Keratinocyte (primary cell): ENCODE data around the gene MAX.

ENCODE experiments used
- EZH2 ChIP-seq: IDR thresholded peaks from one replicate; pipeline ENCODE4 v1.6.1; 2012; ENCODE audit warnings: inconsistent platforms, mild to moderate bottlenecking, low read length, moderate library complexity
- TF ChIP-seq, protein P1 (sequence below), 3 experiments: IDR thresholded peaks in 1 of 3; conservative IDR thresholded peaks in 1 of 3; optimal IDR thresholded peaks in 1 of 3; 2 replicates in 2 of 3; 3 replicates in 1 of 3; pipeline versions ENCODE3 to v1.5.1; 2011; ENCODE audit warnings: low read length in 3 of 3, mild to moderate bottlenecking in 3 of 3, moderate library complexity in 2 of 3, control low read depth in 1 of 3, inconsistent platforms in 1 of 3; ENCODE audit not compliant: insufficient read depth in 2 of 3; ENCODE audit errors: extremely low read depth in 1 of 3

DNA sequence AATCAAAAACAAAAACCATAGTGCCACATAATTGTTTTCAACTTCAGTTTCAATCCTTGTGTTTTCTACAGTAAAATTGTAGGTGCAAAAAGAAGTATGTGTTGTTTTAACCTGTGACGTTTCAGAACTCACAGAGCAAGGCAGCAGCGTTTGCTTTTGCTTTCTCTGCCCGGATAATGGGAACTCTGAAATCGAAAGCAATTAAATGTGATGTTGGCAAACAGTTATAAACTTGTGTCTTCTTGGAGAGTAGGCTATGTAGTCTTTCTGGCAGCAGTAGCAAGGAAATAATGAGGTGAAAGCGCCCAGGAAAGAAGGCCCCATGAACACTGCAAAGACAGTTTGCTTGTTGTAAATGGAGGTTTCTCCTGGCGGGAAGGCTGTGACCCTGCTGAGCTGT is 76.5 kb downstream of the MAX start:
- TF ChIP-seq, protein P1, sequence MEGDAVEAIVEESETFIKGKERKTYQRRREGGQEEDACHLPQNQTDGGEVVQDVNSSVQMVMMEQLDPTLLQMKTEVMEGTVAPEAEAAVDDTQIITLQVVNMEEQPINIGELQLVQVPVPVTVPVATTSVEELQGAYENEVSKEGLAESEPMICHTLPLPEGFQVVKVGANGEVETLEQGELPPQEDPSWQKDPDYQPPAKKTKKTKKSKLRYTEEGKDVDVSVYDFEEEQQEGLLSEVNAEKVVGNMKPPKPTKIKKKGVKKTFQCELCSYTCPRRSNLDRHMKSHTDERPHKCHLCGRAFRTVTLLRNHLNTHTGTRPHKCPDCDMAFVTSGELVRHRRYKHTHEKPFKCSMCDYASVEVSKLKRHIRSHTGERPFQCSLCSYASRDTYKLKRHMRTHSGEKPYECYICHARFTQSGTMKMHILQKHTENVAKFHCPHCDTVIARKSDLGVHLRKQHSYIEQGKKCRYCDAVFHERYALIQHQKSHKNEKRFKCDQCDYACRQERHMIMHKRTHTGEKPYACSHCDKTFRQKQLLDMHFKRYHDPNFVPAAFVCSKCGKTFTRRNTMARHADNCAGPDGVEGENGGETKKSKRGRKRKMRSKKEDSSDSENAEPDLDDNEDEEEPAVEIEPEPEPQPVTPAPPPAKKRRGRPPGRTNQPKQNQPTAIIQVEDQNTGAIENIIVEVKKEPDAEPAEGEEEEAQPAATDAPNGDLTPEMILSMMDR (optimal IDR thresholded peaks at IDR 0.05 in 1 of 3, IDR thresholded peaks at IDR 0.05 in 1 of 3, conservative IDR thresholded peaks at IDR 0.05 in 1 of 3; ENCODE audit: extremely low read depth in 1 of 3, insufficient read depth in 2 of 3, low read length in 3 of 3): no peak
- TF ChIP-seq EZH2: no peak
